ENCODE results near the gene GRP.

DNA sequence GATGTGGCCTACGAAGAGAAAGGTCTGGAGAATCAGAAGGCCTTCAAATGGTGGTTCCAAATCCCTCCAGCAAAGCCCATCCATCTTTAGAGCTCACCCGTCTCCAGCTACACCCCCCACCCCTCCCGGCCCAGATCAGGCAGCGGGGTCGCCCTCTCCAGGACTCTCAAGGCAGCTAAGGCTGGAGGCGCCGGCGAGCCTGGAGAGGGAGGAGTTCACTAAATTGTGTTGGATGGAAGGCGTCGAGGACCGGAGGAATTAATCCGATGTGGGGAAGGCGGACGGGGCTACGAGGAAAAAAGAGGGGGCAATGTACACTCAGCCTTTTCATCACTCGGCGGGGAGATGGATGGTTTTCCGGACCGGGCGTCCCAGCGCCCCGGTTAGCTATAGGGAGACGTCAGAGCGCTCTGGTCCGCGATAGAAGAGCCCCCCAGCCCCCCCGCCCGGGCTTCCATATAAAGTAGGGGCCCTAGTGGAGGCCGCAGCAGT is at the start of gene GRP:
- TF ChIP-seq SP1 (IDR thresholded peaks at IDR 0.05; ENCODE audit: low read depth, low read length) (no peak), EZH2 (IDR thresholded peaks at IDR 0.05; ENCODE audit: borderline replicate concordance, control insufficient read depth, low read depth, low read length) (no peak), ATF2 (IDR thresholded peaks at IDR 0.05; ENCODE audit: low read length) (no peak), BRCA1 (IDR thresholded peaks at IDR 0.05; ENCODE audit: low read depth, low read length) (no peak), SMAD1 (IDR thresholded peaks at IDR 0.05; ENCODE audit: low read depth, partially characterized antibody) (no peak), CTCF (IDR thresholded peaks at IDR 0.05 in 2 of 3, conservative IDR thresholded peaks at IDR 0.05 in 1 of 3; ENCODE audit: control insufficient read depth in 2 of 3, extremely low read depth in 1 of 3, insufficient read depth in 1 of 3, low read depth in 3 of 3, low read length in 3 of 3) (no peak), ZNF384 (IDR thresholded peaks at IDR 0.05; ENCODE audit: borderline replicate concordance, low read depth, low read length) (no peak), BCLAF1 (IDR thresholded peaks at IDR 0.05) (no peak), BMI1 (IDR thresholded peaks at IDR 0.05; ENCODE audit: borderline replicate concordance) (no peak), RCOR1 (conservative IDR thresholded peaks at IDR 0.05; ENCODE audit: low read depth, low read length) (no peak), CEBPB (IDR thresholded peaks at IDR 0.05; ENCODE audit: borderline replicate concordance in 1 of 2, low read depth in 2 of 2, low read length in 2 of 2) (no peak)
- TF ChIP-seq, protein P1, sequence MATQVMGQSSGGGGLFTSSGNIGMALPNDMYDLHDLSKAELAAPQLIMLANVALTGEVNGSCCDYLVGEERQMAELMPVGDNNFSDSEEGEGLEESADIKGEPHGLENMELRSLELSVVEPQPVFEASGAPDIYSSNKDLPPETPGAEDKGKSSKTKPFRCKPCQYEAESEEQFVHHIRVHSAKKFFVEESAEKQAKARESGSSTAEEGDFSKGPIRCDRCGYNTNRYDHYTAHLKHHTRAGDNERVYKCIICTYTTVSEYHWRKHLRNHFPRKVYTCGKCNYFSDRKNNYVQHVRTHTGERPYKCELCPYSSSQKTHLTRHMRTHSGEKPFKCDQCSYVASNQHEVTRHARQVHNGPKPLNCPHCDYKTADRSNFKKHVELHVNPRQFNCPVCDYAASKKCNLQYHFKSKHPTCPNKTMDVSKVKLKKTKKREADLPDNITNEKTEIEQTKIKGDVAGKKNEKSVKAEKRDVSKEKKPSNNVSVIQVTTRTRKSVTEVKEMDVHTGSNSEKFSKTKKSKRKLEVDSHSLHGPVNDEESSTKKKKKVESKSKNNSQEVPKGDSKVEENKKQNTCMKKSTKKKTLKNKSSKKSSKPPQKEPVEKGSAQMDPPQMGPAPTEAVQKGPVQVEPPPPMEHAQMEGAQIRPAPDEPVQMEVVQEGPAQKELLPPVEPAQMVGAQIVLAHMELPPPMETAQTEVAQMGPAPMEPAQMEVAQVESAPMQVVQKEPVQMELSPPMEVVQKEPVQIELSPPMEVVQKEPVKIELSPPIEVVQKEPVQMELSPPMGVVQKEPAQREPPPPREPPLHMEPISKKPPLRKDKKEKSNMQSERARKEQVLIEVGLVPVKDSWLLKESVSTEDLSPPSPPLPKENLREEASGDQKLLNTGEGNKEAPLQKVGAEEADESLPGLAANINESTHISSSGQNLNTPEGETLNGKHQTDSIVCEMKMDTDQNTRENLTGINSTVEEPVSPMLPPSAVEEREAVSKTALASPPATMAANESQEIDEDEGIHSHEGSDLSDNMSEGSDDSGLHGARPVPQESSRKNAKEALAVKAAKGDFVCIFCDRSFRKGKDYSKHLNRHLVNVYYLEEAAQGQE (IDR thresholded peaks at IDR 0.05; ENCODE audit: low read depth, low read length) = no peak
